ENCODE measurements around the gene TSEN2. TPM values are rescaled to one million over a fixed set of nuclear protein-coding genes. Genes with fewer than 3 reads are reported as not detected.

TSEN2 gene
- polyA plus RNA-seq, 2 of the 4 experiments (the other 2 are of a cell fraction), result 24.9 to 33.1 TPM

DNA sequence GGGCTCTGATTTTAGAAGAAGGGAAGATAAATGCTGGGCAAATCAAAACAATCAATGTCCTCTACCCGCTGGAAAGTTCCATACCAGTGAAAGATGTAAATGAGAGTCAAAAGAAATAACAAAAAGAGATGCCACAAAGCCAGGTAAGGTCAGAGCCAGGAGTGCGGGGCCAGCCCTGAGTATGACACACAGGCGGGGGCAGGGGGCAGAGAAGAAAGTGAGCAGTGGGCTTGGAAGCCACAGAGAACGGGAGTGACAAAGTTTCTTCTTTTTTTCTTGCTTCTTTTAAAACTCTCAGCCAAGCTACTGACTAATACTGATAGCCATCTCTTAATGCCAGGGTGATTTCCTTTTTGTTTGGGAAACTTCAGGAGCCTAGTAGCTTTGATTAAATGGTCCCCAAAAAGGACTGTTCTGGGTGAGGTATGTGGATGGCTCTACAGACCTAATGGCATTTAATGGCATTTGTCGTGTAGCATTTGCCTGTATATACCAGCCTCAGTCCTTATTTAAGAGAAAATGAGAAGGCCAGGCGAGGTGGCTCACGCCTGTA, 23.1 kb upstream of the TSEN2 start:
- POLR2A ChIA-PET, result no interaction called here
- no peak overlapping the region for H3K4me2 ChIP-seq
- CTCF ChIA-PET, result interaction anchor here (0.5 to 1.8 kb wide), 4 partner anchors 19 to 326 kb away, joined by 3 to 5 read pairs (median 4); no protein-coding TSS in a partner anchor
- WGBS (ENCODE audit: missing lambda C conversion rate), result 89% methylated on average over 7 of the region's 7 CpGs
- FAIRE-seq, result no peak
- DNase-seq (ENCODE audit: low read depth in 1 of 2, low spot score in 1 of 2), result no peak
- ATAC-seq, result no peak
- H3K4me1 ChIP-seq, result no peaks in the 10 kb centered on the region
- TF ChIP-seq CHD2 (IDR thresholded peaks at IDR 0.05; ENCODE audit: low read length, partially characterized antibody), result no peak
- no peak for TF ChIP-seq JUNB (IDR thresholded peaks at IDR 0.05)
- no peak for TF ChIP-seq ZNF302 (CRISPR knock-in tag; IDR thresholded peaks at IDR 0.05)
- TF ChIP-seq EP300 (IDR thresholded peaks at IDR 0.05), result no peak
- no peak for TF ChIP-seq NR3C1 (IDR thresholded peaks at IDR 0.05)
- H3K9me3 ChIP-seq, result no peaks in the 10 kb centered on the region
- H3K4me3 ChIP-seq, result no peak overlapping the region
- H3K27ac ChIP-seq, result no peak overlapping the region

- no peaks in the 10 kb centered on the region for H3K9me3 ChIP-seq
- no peaks in the 10 kb centered on the region for H3K4me1 ChIP-seq
- ATAC-seq (no peak), DNase-seq (ENCODE audit: low read depth in 1 of 2, low spot score in 1 of 2) (no peak), FAIRE-seq (no peak)
- TF ChIP-seq, protein P1, sequence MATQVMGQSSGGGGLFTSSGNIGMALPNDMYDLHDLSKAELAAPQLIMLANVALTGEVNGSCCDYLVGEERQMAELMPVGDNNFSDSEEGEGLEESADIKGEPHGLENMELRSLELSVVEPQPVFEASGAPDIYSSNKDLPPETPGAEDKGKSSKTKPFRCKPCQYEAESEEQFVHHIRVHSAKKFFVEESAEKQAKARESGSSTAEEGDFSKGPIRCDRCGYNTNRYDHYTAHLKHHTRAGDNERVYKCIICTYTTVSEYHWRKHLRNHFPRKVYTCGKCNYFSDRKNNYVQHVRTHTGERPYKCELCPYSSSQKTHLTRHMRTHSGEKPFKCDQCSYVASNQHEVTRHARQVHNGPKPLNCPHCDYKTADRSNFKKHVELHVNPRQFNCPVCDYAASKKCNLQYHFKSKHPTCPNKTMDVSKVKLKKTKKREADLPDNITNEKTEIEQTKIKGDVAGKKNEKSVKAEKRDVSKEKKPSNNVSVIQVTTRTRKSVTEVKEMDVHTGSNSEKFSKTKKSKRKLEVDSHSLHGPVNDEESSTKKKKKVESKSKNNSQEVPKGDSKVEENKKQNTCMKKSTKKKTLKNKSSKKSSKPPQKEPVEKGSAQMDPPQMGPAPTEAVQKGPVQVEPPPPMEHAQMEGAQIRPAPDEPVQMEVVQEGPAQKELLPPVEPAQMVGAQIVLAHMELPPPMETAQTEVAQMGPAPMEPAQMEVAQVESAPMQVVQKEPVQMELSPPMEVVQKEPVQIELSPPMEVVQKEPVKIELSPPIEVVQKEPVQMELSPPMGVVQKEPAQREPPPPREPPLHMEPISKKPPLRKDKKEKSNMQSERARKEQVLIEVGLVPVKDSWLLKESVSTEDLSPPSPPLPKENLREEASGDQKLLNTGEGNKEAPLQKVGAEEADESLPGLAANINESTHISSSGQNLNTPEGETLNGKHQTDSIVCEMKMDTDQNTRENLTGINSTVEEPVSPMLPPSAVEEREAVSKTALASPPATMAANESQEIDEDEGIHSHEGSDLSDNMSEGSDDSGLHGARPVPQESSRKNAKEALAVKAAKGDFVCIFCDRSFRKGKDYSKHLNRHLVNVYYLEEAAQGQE (IDR thresholded peaks at IDR 0.05), result no peak
- TF ChIP-seq ZC3H11A (IDR thresholded peaks at IDR 0.05) (no peak), PBX3 (IDR thresholded peaks at IDR 0.05) (no peak), RFX5 (IDR thresholded peaks at IDR 0.05) (no peak), CEBPB (IDR thresholded peaks at IDR 0.05) (no peak), ZNF302 (CRISPR knock-in tag; IDR thresholded peaks at IDR 0.05) (no peak), CBX8 (IDR thresholded peaks at IDR 0.05) (no peak), RCOR1 (IDR thresholded peaks at IDR 0.05; ENCODE audit: low read depth, low read length) (no peak), NPAS2 (CRISPR knock-in tag; IDR thresholded peaks at IDR 0.05; ENCODE audit: borderline replicate concordance) (no peak), NFE2L2 (conservative IDR thresholded peaks at IDR 0.05; ENCODE audit: low read length) (no peak), MYC (IDR thresholded peaks at IDR 0.05; ENCODE audit: borderline replicate concordance, low read length) (no peak), POLR2A (IDR thresholded peaks at IDR 0.05; ENCODE audit: low read length) (no peak), ZSCAN20 (CRISPR knock-in tag; IDR thresholded peaks at IDR 0.05) (no peak)
- CTCF ChIA-PET, result interaction anchor here (1.2 kb wide), 1 partner anchor 23 kb away, joined by 4 read pairs; no protein-coding TSS in a partner anchor
- 78% methylated on average over 9 of the region's 9 CpGs for WGBS (ENCODE audit: missing lambda C conversion rate)
- no peak overlapping the region for H3K4me3 ChIP-seq
- POLR2A ChIA-PET, result interaction anchor here (1.0 kb wide), 1 partner anchor 22 kb away, joined by 3 read pairs; the partner anchor contains the start of gene TSEN2
- no peak overlapping the region for H3K4me2 ChIP-seq
- H3K27ac ChIP-seq, result 0 out of 6 replicates have a peak overlapping the region, but pooled peaks of 1 of the 2 experiments have one; percentile 0
Measured at GRCh38 chr3:12462159-12462947, 21.9 kb upstream of the TSEN2 start.

- Histone ChIP-seq H3K9me3 (no peaks in the 10 kb centered on the region), H3K27ac (no peak overlapping the region), H3K4me3 (no peak overlapping the region), H3K4me1 (no peaks in the 10 kb centered on the region), H3K4me2 (no peak overlapping the region)
- ChIA-PET CTCF (interaction anchor here (1.7 to 3.8 kb wide), 3 partner anchors 16 to 59 kb away, joined by 5 to 12 read pairs (median 8); no protein-coding TSS in a partner anchor), POLR2A (no interaction called here)
- ATAC-seq (no peak), FAIRE-seq (no peak), DNase-seq (ENCODE audit: low read depth in 1 of 2, low spot score in 1 of 2) (no peak)
- TF ChIP-seq FOSL2 (IDR thresholded peaks at IDR 0.05), result no peak
- TF ChIP-seq FOSL2 (CRISPR knock-in tag; IDR thresholded peaks at IDR 0.05), result no peak
- TF ChIP-seq ESRRA (IDR thresholded peaks at IDR 0.05; ENCODE audit: borderline replicate concordance, low read length), result no peak
- TF ChIP-seq BHLHE40 (IDR thresholded peaks at IDR 0.05; ENCODE audit: low read depth, low read length), result no peak
- TF ChIP-seq SMC3 (IDR thresholded peaks at IDR 0.05), result no peak
- TF ChIP-seq HOXB13 (CRISPR knock-in tag; IDR thresholded peaks at IDR 0.05; ENCODE audit: low read depth), result no peak
- TF ChIP-seq USF2 (IDR thresholded peaks at IDR 0.05), result no peak
- no peak for TF ChIP-seq ZC3H11A (IDR thresholded peaks at IDR 0.05)
- no peak for TF ChIP-seq TFCP2L1 (CRISPR knock-in tag; IDR thresholded peaks at IDR 0.05)
- no peak for TF ChIP-seq FOSB (CRISPR knock-in tag; IDR thresholded peaks at IDR 0.05)
- TF ChIP-seq CEBPB (IDR thresholded peaks at IDR 0.05), result no peak
- TF ChIP-seq BCL3 (IDR thresholded peaks at IDR 0.05), result no peak
- no peak for TF ChIP-seq PHF8 (IDR thresholded peaks at IDR 0.05; ENCODE audit: borderline replicate concordance, low read depth)
- TF ChIP-seq CHD2 (IDR thresholded peaks at IDR 0.05; ENCODE audit: low read length, partially characterized antibody), result no peak
- no peak for TF ChIP-seq CHD4 (IDR thresholded peaks at IDR 0.05; ENCODE audit: borderline replicate concordance)
- 75% methylated on average over 1 of the region's 1 CpG for WGBS (ENCODE audit: missing lambda C conversion rate)
Measured at GRCh38 chr3:12463686-12464085, 20.6 kb upstream of the TSEN2 start.
